ENCODE measurements around the gene SEMA6B.
A peak's percentile ranks its signal among the peaks of the same experiment; 100 is the strongest.

Gene SEMA6B

GRCh38 chr19:4557971-4558941, 1.2 kb downstream of the SEMA6B start:
- Histone ChIP-seq H3F3A (ENCODE audit: insufficient read depth) (no peaks in the 10 kb centered on the region), H3K79me2 (ENCODE audit: insufficient read depth, low read length) (no peaks in the 10 kb centered on the region), H2AFZ (ENCODE audit: low read depth, low read length, severe bottlenecking) (no peak overlapping the region), H4K20me1 (ENCODE audit: low read depth, low read length) (no peaks in the 10 kb centered on the region), H3K4me3 (ENCODE audit: insufficient read depth, low read length, poor library complexity, severe bottlenecking) (no peak overlapping the region), H3K27me3 (ENCODE audit: low read length) (no peaks in the 10 kb centered on the region), H3K27ac (ENCODE audit: low read depth, low read length) (no peak overlapping the region), H3K9ac (ENCODE audit: low read length) (no peak overlapping the region), H3K4me2 (ENCODE audit: low read depth, low read length, poor library complexity, severe bottlenecking) (no peak overlapping the region), H3K9me2 (replicated peaks; ENCODE audit: insufficient read depth, low read length) (no peaks in the 10 kb centered on the region), H3K36me3 (ENCODE audit: low read length) (no peaks in the 10 kb centered on the region), H3K9me3 (ENCODE audit: insufficient read depth, low read length) (no peaks in the 10 kb centered on the region)
- TF ChIP-seq CTCF (IDR thresholded peaks at IDR 0.05; ENCODE audit: insufficient read depth, low read length, poor library complexity, severe bottlenecking) (peak; percentile 72), EZH2phosphoT487 (conservative IDR thresholded peaks at IDR 0.05; ENCODE audit: low read length) (no peak)

DNA sequence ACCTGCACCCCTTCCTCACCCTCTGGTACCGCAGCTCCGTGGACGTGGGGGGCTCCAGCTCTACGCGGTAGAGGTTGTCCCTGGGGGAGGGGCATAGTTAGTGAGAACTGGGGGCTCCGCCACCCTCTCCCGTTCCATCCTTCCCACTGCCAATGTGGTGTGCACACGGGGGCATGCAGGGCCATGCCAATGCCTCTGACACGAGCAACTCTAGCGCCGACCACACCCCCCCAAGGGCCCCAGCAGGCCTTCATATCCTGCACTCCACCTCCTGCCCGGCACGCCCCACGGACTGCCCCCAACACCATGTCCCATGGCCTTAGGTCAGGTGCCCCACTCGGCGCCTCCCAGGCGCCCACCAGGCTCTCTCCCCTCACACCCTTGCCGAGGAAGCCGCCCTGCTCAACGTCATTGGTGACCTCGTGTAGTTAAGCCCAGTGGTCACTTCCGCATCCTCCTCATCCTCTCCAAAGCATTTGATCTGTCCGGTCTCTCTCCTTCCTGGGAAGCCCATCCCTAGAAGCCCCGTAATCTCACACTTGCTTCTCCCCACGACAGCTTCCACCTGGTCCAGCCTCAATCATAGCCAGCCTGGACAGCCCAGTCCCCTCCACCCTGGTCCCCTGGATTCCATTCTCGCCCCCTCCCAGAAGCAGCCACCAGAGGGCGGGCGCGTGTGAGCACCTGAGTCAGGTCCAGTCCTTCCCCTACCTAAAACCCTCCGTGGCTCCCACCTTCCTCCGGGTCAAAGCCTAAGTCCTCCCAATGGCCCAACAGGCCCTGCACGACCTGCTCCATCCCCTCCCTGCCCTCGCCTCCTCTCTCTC, 2.1 kb downstream of the SEMA6B start:
- H3K9me2 ChIP-seq (replicated peaks; ENCODE audit: insufficient read depth, low read length): no peaks in the 10 kb centered on the region
- H3K79me2 ChIP-seq (ENCODE audit: insufficient read depth, low read length): no peaks in the 10 kb centered on the region
- no peaks in the 10 kb centered on the region for H3K27me3 ChIP-seq (ENCODE audit: low read length)
- H3K36me3 ChIP-seq (ENCODE audit: low read length): no peaks in the 10 kb centered on the region
- TF ChIP-seq EZH2phosphoT487 (conservative IDR thresholded peaks at IDR 0.05; ENCODE audit: low read length) (no peak), CTCF (IDR thresholded peaks at IDR 0.05; ENCODE audit: insufficient read depth, low read length, poor library complexity, severe bottlenecking) (peak; percentile 25)
- H3K9me3 ChIP-seq (ENCODE audit: insufficient read depth, low read length): no peaks in the 10 kb centered on the region
- H3K27ac ChIP-seq (ENCODE audit: low read depth, low read length): no peak overlapping the region
- H3K4me3 ChIP-seq (ENCODE audit: insufficient read depth, low read length, poor library complexity, severe bottlenecking): no peak overlapping the region
- H2AFZ ChIP-seq (ENCODE audit: low read depth, low read length, severe bottlenecking): no peak overlapping the region
- no peak overlapping the region for H3K9ac ChIP-seq (ENCODE audit: low read length)
- no peak overlapping the region for H3K4me2 ChIP-seq (ENCODE audit: low read depth, low read length, poor library complexity, severe bottlenecking)
- no peaks in the 10 kb centered on the region for H4K20me1 ChIP-seq (ENCODE audit: low read depth, low read length)
- H3F3A ChIP-seq (ENCODE audit: insufficient read depth): no peaks in the 10 kb centered on the region

GRCh38 chr19:4556597-4557127, 2.8 kb downstream of the SEMA6B start:
- no peaks in the 10 kb centered on the region for H3K79me2 ChIP-seq (ENCODE audit: insufficient read depth, low read length)
- H3K4me3 ChIP-seq (ENCODE audit: insufficient read depth, low read length, poor library complexity, severe bottlenecking): no peak overlapping the region
- no peaks in the 10 kb centered on the region for H4K20me1 ChIP-seq (ENCODE audit: low read depth, low read length)
- no peaks in the 10 kb centered on the region for H3K36me3 ChIP-seq (ENCODE audit: low read length)
- H2AFZ ChIP-seq (ENCODE audit: low read depth, low read length, severe bottlenecking): no peak overlapping the region
- no peaks in the 10 kb centered on the region for H3K9me2 ChIP-seq (replicated peaks; ENCODE audit: insufficient read depth, low read length)
- no peak overlapping the region for H3K27ac ChIP-seq (ENCODE audit: low read depth, low read length)
- H3K9ac ChIP-seq (ENCODE audit: low read length): no peak overlapping the region
- H3K27me3 ChIP-seq (ENCODE audit: low read length): no peaks in the 10 kb centered on the region
- no peaks in the 10 kb centered on the region for H3K9me3 ChIP-seq (ENCODE audit: insufficient read depth, low read length)
- no peaks in the 10 kb centered on the region for H3F3A ChIP-seq (ENCODE audit: insufficient read depth)
- no peak overlapping the region for H3K4me2 ChIP-seq (ENCODE audit: low read depth, low read length, poor library complexity, severe bottlenecking)
- TF ChIP-seq EZH2phosphoT487 (conservative IDR thresholded peaks at IDR 0.05; ENCODE audit: low read length) (no peak), CTCF (IDR thresholded peaks at IDR 0.05; ENCODE audit: insufficient read depth, low read length, poor library complexity, severe bottlenecking) (no peak)
